Measurements from ENCODE around the gene C1QTNF8. TPM values are rescaled to one million over a fixed set of nuclear protein-coding genes. Genes with fewer than 3 reads are reported as not detected.
"Not testable (repeated sequence)": the region's sequence is repeated elsewhere in the genome, so short reads cannot be mapped to it uniquely, and the experiment has no call there.

The C1QTNF8 gene
- total RNA-seq, 1 experiment from 2014 or later, result not detected

DNA sequence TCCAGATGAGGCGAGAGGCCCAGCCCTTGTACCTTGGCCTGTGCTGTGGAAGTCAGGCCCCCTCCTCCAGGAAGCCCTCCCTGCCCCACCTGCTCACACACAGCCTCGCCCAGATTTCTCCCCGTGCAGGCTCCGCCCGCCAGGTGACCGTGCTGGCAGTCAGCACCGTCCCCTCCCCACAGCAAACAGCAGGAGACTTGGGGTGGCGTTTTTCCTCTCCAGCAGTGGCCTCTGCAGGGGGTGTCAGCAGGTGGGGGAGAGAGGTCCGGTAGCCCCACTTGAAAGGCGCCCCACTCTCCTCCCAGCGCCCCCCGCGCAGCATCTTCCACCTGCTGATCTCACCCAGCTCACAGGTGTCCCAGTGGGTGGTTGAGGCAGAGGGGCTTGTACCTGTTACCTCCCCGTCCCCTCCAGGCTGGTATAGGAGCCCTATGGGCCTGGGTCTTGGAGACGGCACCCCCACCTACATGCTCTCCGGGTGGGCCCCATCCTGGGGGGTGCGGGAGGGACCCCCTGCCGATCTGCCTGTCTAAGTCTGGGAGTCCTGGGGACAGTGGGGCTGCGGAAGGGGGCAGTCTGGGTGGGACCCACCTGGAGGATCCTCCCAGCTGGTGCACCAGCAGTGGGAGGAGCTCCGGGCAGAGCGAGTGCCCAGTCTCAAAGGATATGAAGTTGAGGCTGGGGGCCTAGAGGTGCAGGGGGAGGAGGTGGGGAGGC is 4.2 kb upstream of the C1QTNF8 start:
- in situ Hi-C loops (cut with HindIII; ENCODE audit: low pct_unique_long_range_greater_than_20kb, low sequenced_read_pairs), result no loop called here
- no peak for DNase-seq (ENCODE audit: low read depth, low spot score)

GRCh38 chr16:1099189-1100083 is 3.4 kb upstream of the C1QTNF8 start:
- no peak for DNase-seq (ENCODE audit: low read depth, low spot score)
- in situ Hi-C loops (cut with HindIII; ENCODE audit: low pct_unique_long_range_greater_than_20kb, low sequenced_read_pairs), result no loop called here

- no peak for DNase-seq (ENCODE audit: low read depth, low spot score)
- in situ Hi-C loops (cut with HindIII; ENCODE audit: low pct_unique_long_range_greater_than_20kb, low sequenced_read_pairs), result no loop called here
Observed at GRCh38 chr16:1098266-1098991, 2.4 kb upstream of the C1QTNF8 start.

DNA sequence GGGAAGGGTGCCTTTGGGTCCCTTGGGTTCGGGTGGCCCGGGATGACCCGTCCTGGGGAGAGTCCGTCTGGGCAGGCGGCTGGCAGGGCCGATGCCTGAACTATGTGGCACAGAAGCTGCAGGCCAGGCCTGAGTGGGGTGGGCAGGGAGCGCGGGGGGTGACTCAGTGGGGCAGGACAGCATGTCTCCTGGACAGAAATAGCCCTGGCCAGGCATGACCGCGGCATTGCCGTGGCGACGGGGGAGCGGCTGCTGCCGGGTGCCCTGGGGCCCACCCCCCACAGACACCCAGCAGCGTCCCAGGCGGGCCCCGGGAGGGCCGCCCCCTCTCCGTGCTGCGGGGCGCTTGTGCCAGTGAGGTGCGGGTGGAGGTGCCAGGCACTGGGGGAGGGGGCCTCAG is 1.8 kb upstream of the C1QTNF8 start:
- in situ Hi-C loops (cut with HindIII; ENCODE audit: low pct_unique_long_range_greater_than_20kb, low sequenced_read_pairs), result no loop called here
- DNase-seq (ENCODE audit: low read depth, low spot score), result no peak

DNA sequence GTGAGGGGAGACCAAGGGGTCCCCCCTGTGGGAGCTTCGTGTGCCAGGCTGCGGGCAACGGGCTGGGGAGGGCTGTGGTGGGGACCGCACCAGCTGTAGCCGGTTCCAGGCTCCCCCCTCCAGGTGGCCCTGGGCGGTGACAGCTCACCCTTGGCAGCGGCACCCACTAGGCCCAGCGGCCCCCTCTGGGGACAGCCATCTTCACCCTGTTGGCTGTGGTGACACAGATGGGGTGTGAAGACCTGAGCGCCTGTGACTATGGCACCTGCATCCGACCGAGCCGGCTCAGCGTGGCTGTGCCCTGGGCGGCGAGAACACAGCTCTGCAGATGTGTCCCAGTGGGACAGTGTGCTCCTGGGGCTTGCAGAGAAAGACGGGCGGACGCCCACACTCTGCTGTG is 1.1 kb upstream of the C1QTNF8 start:
- no peak for DNase-seq (ENCODE audit: low read depth, low spot score)
- in situ Hi-C loops (cut with HindIII; ENCODE audit: low pct_unique_long_range_greater_than_20kb, low sequenced_read_pairs), result no loop called here

DNA sequence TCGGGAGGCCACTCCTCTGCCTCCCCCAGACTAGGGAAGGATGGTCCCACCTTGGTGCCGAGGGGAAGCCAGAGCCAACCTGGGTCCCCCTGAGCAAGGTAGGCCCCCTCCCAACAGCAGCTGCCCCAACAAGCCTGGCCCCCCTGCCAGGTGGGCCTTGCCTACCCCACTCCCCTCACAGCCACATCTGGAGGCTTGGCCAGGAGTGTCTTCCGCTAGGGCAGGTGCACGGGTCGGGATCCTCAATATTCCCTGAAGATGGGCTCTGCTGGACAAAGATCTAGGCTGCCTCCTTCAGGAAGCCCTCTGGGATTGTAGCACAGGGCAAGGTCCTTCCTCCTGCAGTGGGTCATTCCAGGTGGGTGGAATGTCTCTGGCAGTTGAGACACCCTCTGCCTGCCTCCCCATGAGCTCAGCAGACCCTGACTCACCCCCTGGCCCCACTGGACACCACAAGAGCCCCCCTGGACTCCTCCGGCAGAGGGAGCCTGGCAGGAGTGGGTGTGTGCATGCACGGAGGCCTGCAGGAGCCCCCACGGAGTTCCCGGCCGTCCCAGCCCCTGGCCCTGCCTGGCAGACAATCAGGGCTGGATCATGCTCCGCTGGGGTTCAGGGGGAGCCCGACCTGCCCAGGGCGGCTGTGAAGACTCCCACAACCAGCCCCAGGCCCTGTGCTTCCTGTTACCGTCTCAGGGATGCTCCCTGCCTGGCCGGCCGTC is 435 bp downstream of the C1QTNF8 start:
- DNase-seq (ENCODE audit: low read depth, low spot score), result no peak
- in situ Hi-C loops (cut with HindIII; ENCODE audit: low pct_unique_long_range_greater_than_20kb, low sequenced_read_pairs), result no loop called here

- DNase-seq (ENCODE audit: low read depth, low spot score), result no peak
- in situ Hi-C loops (cut with HindIII; ENCODE audit: low pct_unique_long_range_greater_than_20kb, low sequenced_read_pairs), result no loop called here
Observed at GRCh38 chr16:1094601-1095449, 1.2 kb downstream of the C1QTNF8 start.

DNA sequence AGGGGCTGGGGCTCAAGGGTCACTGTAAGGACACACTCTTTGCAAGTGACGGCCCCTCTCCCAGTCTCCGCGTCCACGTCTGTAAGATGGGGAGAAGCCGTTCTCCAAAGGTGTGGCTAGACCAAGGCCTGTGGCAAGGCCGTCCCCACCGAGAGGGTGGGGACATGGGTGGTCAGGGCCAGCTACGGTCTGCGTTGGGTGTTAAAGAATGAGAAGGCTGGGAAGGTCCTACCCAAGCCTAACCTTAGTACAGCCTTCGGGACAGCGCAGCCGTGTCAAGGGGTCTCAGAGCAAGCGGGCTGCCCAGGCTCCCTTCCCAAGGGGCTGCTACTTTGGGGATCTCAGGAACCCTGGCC is 1.9 kb downstream of the C1QTNF8 start:
- in situ Hi-C loops (cut with HindIII; ENCODE audit: low pct_unique_long_range_greater_than_20kb, low sequenced_read_pairs), result no loop called here
- no peak for DNase-seq (ENCODE audit: low read depth, low spot score)

- in situ Hi-C loops (cut with HindIII; ENCODE audit: low pct_unique_long_range_greater_than_20kb, low sequenced_read_pairs), result no loop called here
- no peak for DNase-seq (ENCODE audit: low read depth, low spot score)
Observed at GRCh38 chr16:1093284-1094123, 2.5 kb downstream of the C1QTNF8 start.

GRCh38 chr16:1092685-1093283 is 3.3 kb downstream of the C1QTNF8 start:
- DNase-seq (ENCODE audit: low read depth, low spot score); in situ Hi-C loops (cut with HindIII; ENCODE audit: low pct_unique_long_range_greater_than_20kb, low sequenced_read_pairs): not testable (repeated sequence)

GRCh38 chr16:1091992-1092552 is 4.0 kb downstream of the C1QTNF8 start:
- DNase-seq (ENCODE audit: low read depth, low spot score), result no peak
- in situ Hi-C loops (cut with HindIII; ENCODE audit: low pct_unique_long_range_greater_than_20kb, low sequenced_read_pairs), result no loop called here

DNA sequence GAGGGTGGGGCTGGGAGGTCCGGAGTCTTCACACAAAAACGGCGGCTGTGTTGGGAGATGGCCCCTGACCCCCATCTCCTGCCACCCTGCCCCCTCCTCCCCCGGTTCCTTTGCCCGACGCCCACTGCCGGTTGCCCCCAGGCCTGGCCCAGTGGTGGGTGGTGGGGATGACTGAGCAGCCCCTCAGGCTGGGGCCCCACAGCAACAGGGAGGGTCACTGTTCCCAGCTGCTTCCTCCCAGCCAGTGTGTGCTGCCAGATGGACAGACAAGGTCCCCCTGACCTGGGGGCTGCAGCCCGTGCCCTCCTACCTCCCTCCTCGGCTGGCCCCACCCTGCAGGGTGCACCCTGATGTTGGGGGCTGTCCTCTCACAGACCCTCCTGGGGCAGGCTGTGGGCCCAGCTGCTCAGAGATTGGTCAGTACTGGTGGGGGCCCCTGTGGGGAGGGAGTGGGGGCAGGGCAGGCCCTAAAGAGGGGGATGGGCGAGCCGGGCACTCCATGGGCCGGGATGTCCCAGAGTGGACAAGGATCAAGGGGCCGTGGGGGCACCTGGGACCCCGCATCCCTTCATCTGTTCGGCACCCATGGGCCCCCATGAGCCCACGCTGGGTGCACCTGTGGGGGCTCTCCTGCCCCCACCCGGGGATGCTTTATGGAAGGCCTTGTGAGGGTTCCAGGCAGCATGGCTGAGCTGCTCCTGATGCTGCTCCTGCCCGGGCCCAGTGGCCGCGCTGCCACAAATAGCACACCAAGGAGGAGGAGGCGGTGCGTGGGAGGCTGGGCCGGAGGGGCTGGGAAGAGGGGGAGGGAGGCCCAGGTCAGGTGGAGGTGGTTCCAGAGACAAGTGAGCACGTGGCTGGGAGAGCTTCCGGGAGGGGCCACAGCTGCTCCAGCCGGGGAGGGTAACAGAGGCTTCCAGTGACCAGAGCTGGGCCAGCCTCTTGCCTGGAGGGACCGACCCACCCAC is 5.1 kb downstream of the C1QTNF8 start:
- in situ Hi-C loops (cut with HindIII; ENCODE audit: low pct_unique_long_range_greater_than_20kb, low sequenced_read_pairs), result no loop called here
- DNase-seq (ENCODE audit: low read depth, low spot score), result no peak

GRCh38 chr16:1089822-1090619 is 6.0 kb downstream of the C1QTNF8 start:
- in situ Hi-C loops (cut with HindIII; ENCODE audit: low pct_unique_long_range_greater_than_20kb, low sequenced_read_pairs), result no loop called here
- DNase-seq (ENCODE audit: low read depth, low spot score), result no peak

GRCh38 chr16:1089439-1089821 is 6.6 kb downstream of the C1QTNF8 start:
- no peak for DNase-seq (ENCODE audit: low read depth, low spot score)
- in situ Hi-C loops (cut with HindIII; ENCODE audit: low pct_unique_long_range_greater_than_20kb, low sequenced_read_pairs), result no loop called here

All from SK-MEL-5 (cell line).